Measurements from ENCODE around the gene PSAP.

PSAP gene

DNA sequence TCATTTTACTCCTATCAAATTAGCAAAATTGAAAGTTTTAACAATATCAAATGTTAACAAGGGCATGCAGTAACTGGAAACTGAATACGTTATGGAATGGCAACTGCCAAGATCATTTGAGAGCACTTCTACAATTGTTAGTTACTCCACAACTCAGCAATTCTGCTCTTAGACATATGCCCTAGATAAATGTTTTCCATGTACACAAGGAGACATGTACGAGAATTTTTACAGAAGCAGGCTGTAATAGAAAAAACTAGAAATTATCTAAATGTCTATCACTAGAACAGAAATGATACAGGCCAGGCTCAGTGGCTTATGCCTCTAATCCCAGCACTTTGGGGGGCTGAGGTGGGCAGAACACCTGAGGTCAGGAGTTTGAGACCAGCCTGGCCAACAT is 7.0 kb downstream of the PSAP start:
- Histone ChIP-seq H3K9ac (ENCODE audit: insufficient read length) (no peak overlapping the region), H3K9me3 (ENCODE audit: low read depth, low read length) (no peaks in the 10 kb centered on the region), H3K36me3 (ENCODE audit: insufficient read depth, low read length) (no peaks in the 10 kb centered on the region), H3K4me3 (no peak overlapping the region), H3K27ac (no peak overlapping the region)
- DNase-seq (ENCODE audit: low read depth, low spot score) = no peak
- TF ChIP-seq FOXP2 (optimal IDR thresholded peaks at IDR 0.05; ENCODE audit: control extremely low read depth, extremely low read length, insufficient read depth) (no peak), EZH2 (IDR thresholded peaks at IDR 0.05) (no peak), POLR2AphosphoS5 (IDR thresholded peaks at IDR 0.05; ENCODE audit: borderline replicate concordance, low read depth, low read length) (no peak)

DNA sequence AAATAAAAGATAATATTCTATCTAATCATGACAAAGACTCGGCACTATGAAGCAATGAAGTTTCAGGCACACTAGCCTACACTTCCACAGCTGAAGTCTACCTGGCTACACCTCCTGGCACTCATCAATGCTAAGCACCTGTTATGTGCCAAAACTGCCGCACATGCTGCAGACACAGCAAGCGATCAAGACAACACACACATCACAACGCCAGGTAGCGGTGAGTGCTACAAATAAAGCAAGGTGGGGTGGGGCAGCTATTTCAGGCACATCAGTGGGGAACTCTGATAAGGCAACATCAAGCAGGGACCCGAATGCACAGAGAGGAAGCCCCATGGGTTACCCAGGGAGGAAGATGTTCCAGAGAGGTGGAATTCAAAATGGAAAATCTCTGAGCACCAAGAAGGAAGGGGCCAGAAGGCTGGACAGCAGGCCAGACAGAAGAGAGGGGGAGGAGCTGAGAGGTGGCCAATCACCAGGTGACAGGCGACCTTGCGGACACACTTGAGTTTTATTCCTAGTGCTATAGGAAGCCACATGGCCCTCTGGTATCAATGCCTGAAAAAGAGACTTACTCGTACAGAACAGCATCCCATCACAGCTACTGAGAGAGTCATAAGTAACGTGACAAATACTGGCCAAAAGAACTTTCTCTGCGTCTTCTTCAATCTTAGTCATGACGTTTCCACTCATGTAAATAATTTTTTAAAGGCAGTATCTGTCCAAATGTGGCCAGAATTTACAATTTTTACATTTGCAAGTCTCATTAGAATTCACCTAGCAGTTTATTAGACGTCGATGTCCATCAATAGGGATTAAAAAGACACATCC is 8.0 kb downstream of the PSAP start:
- DNase-seq (ENCODE audit: low read depth, low spot score) = no peak
- H3K9me3 ChIP-seq (ENCODE audit: low read depth, low read length) = no peaks in the 10 kb centered on the region
- no peak overlapping the region for H3K4me3 ChIP-seq
- H3K27ac ChIP-seq = no peak overlapping the region
- TF ChIP-seq FOXP2 (optimal IDR thresholded peaks at IDR 0.05; ENCODE audit: control extremely low read depth, extremely low read length, insufficient read depth) (no peak), EZH2 (IDR thresholded peaks at IDR 0.05) (no peak), POLR2AphosphoS5 (IDR thresholded peaks at IDR 0.05; ENCODE audit: borderline replicate concordance, low read depth, low read length) (no peak)
- H3K36me3 ChIP-seq (ENCODE audit: insufficient read depth, low read length) = no peaks in the 10 kb centered on the region
- no peak overlapping the region for H3K9ac ChIP-seq (ENCODE audit: insufficient read length)

DNA sequence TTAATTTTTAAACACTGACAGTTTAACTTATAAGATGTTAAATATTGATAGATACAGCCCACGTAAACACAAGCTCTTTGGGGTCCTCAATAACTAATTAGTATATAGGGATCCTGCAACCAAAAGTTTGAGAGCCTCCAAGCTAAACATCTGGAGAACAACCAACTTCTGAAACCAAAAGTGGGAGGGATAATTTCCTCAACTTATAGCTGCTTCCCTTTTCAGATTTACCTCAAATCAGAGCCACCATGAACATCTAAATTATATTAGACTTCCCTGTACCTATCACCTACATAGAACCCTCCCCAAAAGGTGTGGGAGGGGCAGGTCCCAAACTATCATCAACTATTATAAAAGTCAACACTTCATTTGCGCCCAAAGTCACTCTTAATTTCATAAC is 8.6 kb downstream of the PSAP start:
- Histone ChIP-seq H3K9me3 (ENCODE audit: low read depth, low read length) (no peaks in the 10 kb centered on the region), H3K36me3 (ENCODE audit: insufficient read depth, low read length) (no peaks in the 10 kb centered on the region; the same call in 1 of the 2 replicates), H3K9ac (ENCODE audit: insufficient read length) (no peak overlapping the region), H3K4me3 (no peak overlapping the region), H3K27ac (no peak overlapping the region)
- no peak for DNase-seq (ENCODE audit: low read depth, low spot score)
- TF ChIP-seq POLR2AphosphoS5 (IDR thresholded peaks at IDR 0.05; ENCODE audit: borderline replicate concordance, low read depth, low read length) = no peak
- TF ChIP-seq EZH2 (IDR thresholded peaks at IDR 0.05) = no peak
- no peak for TF ChIP-seq FOXP2 (optimal IDR thresholded peaks at IDR 0.05; ENCODE audit: control extremely low read depth, extremely low read length, insufficient read depth)

DNA sequence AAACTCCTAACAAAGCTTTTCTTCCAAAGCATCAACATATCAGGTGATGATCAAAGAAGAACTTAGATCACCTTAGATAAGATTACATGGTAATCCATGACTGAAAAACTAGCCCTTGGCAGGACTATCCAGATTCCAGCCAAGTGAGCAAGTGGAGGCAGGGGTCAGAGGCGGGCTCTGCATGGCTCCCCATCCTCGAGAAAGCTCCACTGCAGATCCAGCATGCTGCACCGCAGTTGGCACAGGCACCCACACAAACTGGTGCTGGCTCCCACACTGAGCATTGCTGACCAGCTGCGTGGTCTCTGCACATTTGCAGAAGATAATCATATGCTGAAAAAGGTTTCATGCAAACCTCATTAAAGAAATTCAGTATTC is 10.1 kb downstream of the PSAP start:
- DNase-seq (ENCODE audit: low read depth, low spot score) = no peak
- Histone ChIP-seq H3K9ac (ENCODE audit: insufficient read length) (no peak overlapping the region), H3K36me3 (ENCODE audit: insufficient read depth, low read length) (no peaks in the 10 kb centered on the region; the same call in 1 of the 2 replicates)

DNA sequence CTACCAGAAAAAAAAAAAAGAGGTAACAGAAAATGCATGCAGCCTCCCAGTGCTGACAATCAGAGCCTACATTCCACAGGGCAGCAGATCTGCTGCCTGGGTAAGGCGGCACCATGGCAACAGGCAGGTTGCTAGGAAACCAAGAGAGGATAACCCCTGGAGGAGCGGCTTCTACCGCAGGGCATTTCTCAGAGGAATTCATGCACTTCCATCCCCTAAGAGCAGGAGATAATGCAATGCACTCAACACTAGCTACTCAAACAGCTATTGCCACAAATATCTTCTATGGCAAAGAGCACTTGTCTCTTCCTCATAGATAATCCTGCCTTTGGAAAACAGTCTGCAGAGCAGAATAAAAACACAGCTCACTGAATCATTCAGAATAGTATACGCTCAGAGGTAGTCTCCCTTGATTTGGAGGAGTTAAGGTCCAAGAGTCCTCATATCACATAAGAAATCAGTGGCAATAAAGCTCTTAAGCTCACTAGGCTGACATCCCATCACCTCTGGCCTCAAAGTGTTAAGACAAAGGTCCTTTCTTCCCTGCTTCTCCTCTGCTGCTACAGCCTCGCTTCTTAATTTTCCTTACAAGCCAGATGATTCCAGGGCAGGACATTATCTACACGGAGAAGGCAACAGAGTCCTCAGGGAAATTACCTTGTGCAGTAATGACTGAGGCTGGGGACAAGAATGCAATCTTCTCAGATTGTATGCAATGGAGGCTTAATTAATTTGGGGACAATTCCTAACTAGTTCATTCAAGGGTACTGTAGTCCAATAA is 10.7 kb downstream of the PSAP start:
- Histone ChIP-seq H3K27ac (peak overlapping the region; percentile 10; the same call in 1 of the 2 replicates), H3K4me3 (no peak overlapping the region; the same call in 1 of the 2 replicates), H3K9ac (ENCODE audit: insufficient read length) (no peak overlapping the region), H3K9me3 (ENCODE audit: low read depth, low read length) (no peaks in the 10 kb centered on the region), H3K36me3 (ENCODE audit: insufficient read depth, low read length) (no peaks in the 10 kb centered on the region; the same call in 1 of the 2 replicates)
- peak; percentile 91 for DNase-seq (ENCODE audit: low read depth, low spot score)
- TF ChIP-seq POLR2AphosphoS5 (IDR thresholded peaks at IDR 0.05; ENCODE audit: borderline replicate concordance, low read depth, low read length) = no peak
- TF ChIP-seq FOXP2 (optimal IDR thresholded peaks at IDR 0.05; ENCODE audit: control extremely low read depth, extremely low read length, insufficient read depth) = peak; percentile 36

More for the DNA sequence above, 10.1 kb downstream of the PSAP start:
- no peak for TF ChIP-seq FOXP2 (optimal IDR thresholded peaks at IDR 0.05; ENCODE audit: control extremely low read depth, extremely low read length, insufficient read depth)
- TF ChIP-seq POLR2AphosphoS5 (IDR thresholded peaks at IDR 0.05; ENCODE audit: borderline replicate concordance, low read depth, low read length) = no peak
- no peak for TF ChIP-seq EZH2 (IDR thresholded peaks at IDR 0.05)
- 0 out of 2 replicates have a peak overlapping the region, but pooled peaks have one; percentile 10 for H3K27ac ChIP-seq
- H3K9me3 ChIP-seq (ENCODE audit: low read depth, low read length) = no peaks in the 10 kb centered on the region
- H3K4me3 ChIP-seq = no peak overlapping the region

DNA sequence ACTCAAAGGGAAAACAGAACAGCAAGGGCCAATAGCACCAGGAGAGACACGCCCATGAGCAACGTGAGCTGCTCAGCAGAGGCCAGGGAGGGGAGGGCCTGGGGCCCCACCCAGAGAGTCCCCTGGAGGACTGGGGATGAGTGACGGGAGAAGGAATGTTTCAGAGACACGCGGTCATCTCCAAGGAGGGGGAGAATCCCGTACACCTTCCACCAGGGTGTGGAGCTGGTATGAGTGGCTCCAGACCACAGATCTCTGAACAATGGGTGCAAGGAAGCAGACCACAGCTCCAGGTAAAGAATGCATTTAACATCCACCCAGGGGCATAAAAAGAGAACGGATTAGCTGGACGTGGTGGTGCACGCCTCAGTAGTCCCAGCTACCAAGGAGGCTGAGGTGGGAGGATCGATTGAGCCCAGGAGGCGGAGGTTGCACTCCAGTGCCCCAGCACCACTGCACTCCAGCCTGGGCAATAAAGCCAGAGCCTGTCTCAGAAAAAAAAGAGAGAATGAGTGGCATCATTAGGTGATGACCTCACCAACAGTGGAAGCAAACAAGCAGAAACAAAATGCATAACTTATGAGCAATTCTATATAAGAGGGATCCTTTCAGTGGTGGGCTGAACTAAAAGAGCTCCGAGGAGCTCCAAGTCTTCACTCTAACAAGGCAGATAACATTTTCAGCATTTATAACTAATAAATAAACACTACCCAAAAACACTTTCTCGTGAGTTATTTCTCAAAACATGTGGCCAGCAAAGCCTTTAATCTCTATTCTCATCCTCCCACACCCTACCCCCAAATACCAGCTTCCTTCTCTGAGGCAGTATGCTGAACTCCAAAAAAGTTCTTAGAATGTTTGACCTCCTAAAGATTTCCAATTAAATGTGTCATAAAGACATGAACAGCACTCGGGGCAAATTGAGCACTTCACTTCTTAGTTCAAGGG is 12.5 kb downstream of the PSAP start:
- Histone ChIP-seq H3K9ac (ENCODE audit: insufficient read length) (no peak overlapping the region), H3K36me3 (ENCODE audit: insufficient read depth, low read length) (no peaks in the 10 kb centered on the region; the same call in 1 of the 2 replicates), H3K9me3 (ENCODE audit: low read depth, low read length) (no peaks in the 10 kb centered on the region), H3K27ac (no peak overlapping the region), H3K4me3 (no peak overlapping the region)
- DNase-seq (ENCODE audit: low read depth, low spot score) = no peak
- TF ChIP-seq EZH2 (IDR thresholded peaks at IDR 0.05) (no peak), FOXP2 (optimal IDR thresholded peaks at IDR 0.05; ENCODE audit: control extremely low read depth, extremely low read length, insufficient read depth) (no peak), POLR2AphosphoS5 (IDR thresholded peaks at IDR 0.05; ENCODE audit: borderline replicate concordance, low read depth, low read length) (no peak)

DNA sequence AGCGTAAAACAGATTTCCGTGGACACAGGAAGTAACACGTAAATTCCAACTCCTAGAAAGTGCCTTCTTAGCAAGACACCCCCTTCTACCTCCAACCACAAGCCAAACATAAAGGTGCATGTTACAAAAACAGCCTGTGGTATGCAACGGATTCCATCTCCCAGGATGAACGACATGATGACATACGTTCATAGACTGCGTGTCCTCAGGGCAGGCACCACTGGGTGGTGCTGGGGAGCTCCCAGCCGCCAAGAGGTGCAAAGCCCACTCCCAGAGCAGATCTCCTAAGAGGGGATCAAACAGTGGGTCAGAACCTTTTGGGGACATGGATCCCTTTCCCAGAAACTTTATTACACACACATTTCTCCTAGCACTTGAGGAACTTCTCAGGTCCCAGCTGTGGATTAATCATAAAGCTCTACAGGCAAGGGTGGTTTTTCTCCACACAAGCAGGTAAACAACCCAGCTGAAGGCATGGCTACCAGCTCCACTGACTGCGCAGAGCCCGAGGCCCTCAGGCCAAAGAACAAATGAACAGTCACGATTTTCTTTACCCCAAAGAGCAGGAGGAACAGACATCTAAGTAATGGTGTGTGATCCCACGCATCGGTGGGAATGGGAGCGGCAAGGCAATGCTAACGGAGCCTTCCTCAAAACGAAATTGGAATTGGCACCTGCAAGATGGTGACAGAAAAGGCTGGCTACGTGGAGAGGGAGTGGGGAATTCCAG is 13.8 kb downstream of the PSAP start:
- no peak for DNase-seq (ENCODE audit: low read depth, low spot score)
- H3K27ac ChIP-seq = peak overlapping the region; percentile 71
- TF ChIP-seq POLR2AphosphoS5 (IDR thresholded peaks at IDR 0.05; ENCODE audit: borderline replicate concordance, low read depth, low read length) = no peak
- TF ChIP-seq EZH2 (IDR thresholded peaks at IDR 0.05) = no peak
- TF ChIP-seq FOXP2 (optimal IDR thresholded peaks at IDR 0.05; ENCODE audit: control extremely low read depth, extremely low read length, insufficient read depth) = no peak

More for the DNA sequence above, 13.8 kb downstream of the PSAP start:
- no peaks in the 10 kb centered on the region; the same call in 1 of the 2 replicates for H3K36me3 ChIP-seq (ENCODE audit: insufficient read depth, low read length)
- H3K4me3 ChIP-seq = 0 out of 2 replicates have a peak overlapping the region, but pooled peaks have one; percentile 15
- H3K9me3 ChIP-seq (ENCODE audit: low read depth, low read length) = no peaks in the 10 kb centered on the region
- no peak overlapping the region for H3K9ac ChIP-seq (ENCODE audit: insufficient read length)
